Measurements from ENCODE around the gene CRX. TPM values are rescaled to one million over a fixed set of nuclear protein-coding genes. Genes with fewer than 3 reads are reported as not detected.

Gene CRX
- polyA plus RNA-seq, 2 of the 4 experiments (the other 2 are of a cell fraction) = not detected

GRCh38 chr19:47842941-47843340 is 21.2 kb downstream of the CRX start:
- H3K4me1 ChIP-seq = no peaks in the 10 kb centered on the region
- ChIA-PET CTCF (interaction anchor here (1.5 to 22.4 kb wide), 5 partner anchors 16 to 54 kb away, joined by 3 to 330 read pairs (median 4); no protein-coding TSS in a partner anchor), POLR2A (no interaction called here)
- TF ChIP-seq PHF8 (IDR thresholded peaks at IDR 0.05; ENCODE audit: borderline replicate concordance, low read depth) (no peak), USF2 (IDR thresholded peaks at IDR 0.05) (no peak), RAD21 (conservative IDR thresholded peaks at IDR 0.05 in 1 of 2, IDR thresholded peaks at IDR 0.05 in 1 of 2) (no peak)
- H3K9me3 ChIP-seq = no peaks in the 10 kb centered on the region
- H3K4me2 ChIP-seq = no peak overlapping the region
- DNase-seq (ENCODE audit: low read depth in 1 of 2, low spot score in 1 of 2) (no peak), ATAC-seq (no peak; a peak in 1 of 6 replicates), FAIRE-seq (no peak)
- no peak overlapping the region for H3K4me3 ChIP-seq
- no peak overlapping the region for H3K27ac ChIP-seq
- 44% methylated on average over 5 of the region's 5 CpGs for WGBS (ENCODE audit: missing lambda C conversion rate)

GRCh38 chr19:47848425-47848822 is 26.7 kb downstream of the CRX start:
- Histone ChIP-seq H3K4me1 (no peaks in the 10 kb centered on the region), H3K4me3 (peak overlapping the region; percentile 36; the same call in 1 of the 3 replicates), H3K27ac (peak overlapping the region in 1 of 2 experiments; percentile 80; a peak in 3 of 6 replicates), H3K4me2 (peak overlapping the region; percentile 59), H3K9me3 (no peaks in the 10 kb centered on the region)
- POLR2A ChIA-PET = no interaction called here
- DNase-seq (ENCODE audit: low read depth in 1 of 2, low spot score in 1 of 2) = no peak
- ATAC-seq = no peak
- no peak for FAIRE-seq
- CTCF ChIA-PET = interaction anchor here (0.7 to 22.4 kb wide), 22 partner anchors 8 to 339 kb away, joined by 3 to 330 read pairs (median 4); partner anchors contain the start of gene CRX
- WGBS (ENCODE audit: missing lambda C conversion rate) = 65% methylated on average over 10 of the region's 10 CpGs
- TF ChIP-seq MAZ (IDR thresholded peaks at IDR 0.05; ENCODE audit: borderline replicate concordance, low read depth, low read length) (no peak), MAFK (IDR thresholded peaks at IDR 0.05; ENCODE audit: partially characterized antibody) (no peak), BHLHE40 (IDR thresholded peaks at IDR 0.05; ENCODE audit: low read depth, low read length) (no peak), HMGXB4 (CRISPR knock-in tag; IDR thresholded peaks at IDR 0.05; ENCODE audit: borderline replicate concordance) (no peak), RFX5 (IDR thresholded peaks at IDR 0.05) (no peak), HES2 (IDR thresholded peaks at IDR 0.05) (no peak), HOXB13 (CRISPR knock-in tag; IDR thresholded peaks at IDR 0.05; ENCODE audit: low read depth) (no peak), JUN (IDR thresholded peaks at IDR 0.05) (no peak), ZFP36 (IDR thresholded peaks at IDR 0.05; ENCODE audit: borderline replicate concordance, partially characterized antibody) (no peak), CHD4 (IDR thresholded peaks at IDR 0.05; ENCODE audit: borderline replicate concordance) (no peak), MAX (IDR thresholded peaks at IDR 0.05) (no peak), NR3C1 (IDR thresholded peaks at IDR 0.05) (no peak), CHD2 (IDR thresholded peaks at IDR 0.05; ENCODE audit: low read length, partially characterized antibody) (no peak), SREBF2 (IDR thresholded peaks at IDR 0.05) (no peak)

- peak; percentile 47 to 82 for DNase-seq (ENCODE audit: low read depth in 1 of 2, low spot score in 1 of 2)
- ChIA-PET CTCF (interaction anchor here (0.7 to 22.4 kb wide), 28 partner anchors 9 to 429 kb away, joined by 3 to 330 read pairs (median 4); partner anchors contain the start of gene CRX), POLR2A (interaction anchor here (0.6 kb wide), 1 partner anchor 1026 kb away, joined by 3 read pairs; no protein-coding TSS in a partner anchor)
- peak overlapping the region; percentile 59 for H3K4me2 ChIP-seq
- H3K9me3 ChIP-seq = no peaks in the 10 kb centered on the region
- TF ChIP-seq CTCF (IDR thresholded peaks at IDR 0.05) (peak; percentile 97), CHD4 (IDR thresholded peaks at IDR 0.05; ENCODE audit: borderline replicate concordance) (no peak), NPAS2 (CRISPR knock-in tag; IDR thresholded peaks at IDR 0.05; ENCODE audit: borderline replicate concordance) (no peak), CEBPB (IDR thresholded peaks at IDR 0.05) (peak in 1 of 2 experiments; percentile 38; a peak in 2 of 4 replicates), NR3C1 (IDR thresholded peaks at IDR 0.05) (no peak), RAD21 (conservative IDR thresholded peaks at IDR 0.05 in 1 of 2, IDR thresholded peaks at IDR 0.05 in 1 of 2) (peak; percentile 32 to 33; a peak in 4 of 5 replicates), HOXB13 (CRISPR knock-in tag; IDR thresholded peaks at IDR 0.05; ENCODE audit: low read depth) (no peak), BCL3 (IDR thresholded peaks at IDR 0.05) (no peak), MAFK (IDR thresholded peaks at IDR 0.05; ENCODE audit: partially characterized antibody) (no peak), CBX2 (IDR thresholded peaks at IDR 0.05; ENCODE audit: borderline replicate concordance, low read depth) (no peak), TP53 (CRISPR knock-in tag; IDR thresholded peaks at IDR 0.05) (no peak), MAZ (IDR thresholded peaks at IDR 0.05; ENCODE audit: borderline replicate concordance, low read depth, low read length) (no peak), POLR2AphosphoS2 (conservative IDR thresholded peaks at IDR 0.05; ENCODE audit: low read length) (no peak), EHF (CRISPR knock-in tag; IDR thresholded peaks at IDR 0.05) (no peak), SMC3 (IDR thresholded peaks at IDR 0.05) (peak; percentile 45; the same call in 1 of the 3 replicates)
- H3K4me3 ChIP-seq = peak overlapping the region; percentile 36
- peak; percentile 65 to 73; a peak in 5 of 6 replicates for ATAC-seq
- WGBS (ENCODE audit: missing lambda C conversion rate) = 4% methylated on average over 21 of the region's 22 CpGs
- no peaks in the 10 kb centered on the region for H3K4me1 ChIP-seq
- peak overlapping the region in 1 of 2 experiments; percentile 80; a peak in 3 of 6 replicates for H3K27ac ChIP-seq
- FAIRE-seq = peak; percentile 43
Measured at GRCh38 chr19:47848823-47849473, 27.2 kb downstream of the CRX start.

All from A549 (cell line).